GM12801 (cell line): ENCODE results near the gene PRTFDC1.

Source experiments
- CTCF ChIP-seq: IDR thresholded peaks from one replicate; pipeline ENCODE4 v1.5.1; 2011; ENCODE audit warnings: control low read depth; ENCODE audit not compliant: insufficient read length; ENCODE audit errors: extremely low read depth

PRTFDC1 gene

GRCh38 chr10:24935504-24936292 is 16.7 kb downstream of the PRTFDC1 start:
- no peak for TF ChIP-seq CTCF

GRCh38 chr10:24931236-24931635 is 21.2 kb downstream of the PRTFDC1 start:
- TF ChIP-seq CTCF, result no peak

- no peak for TF ChIP-seq CTCF
Measured at GRCh38 chr10:24930427-24930826, 22.0 kb downstream of the PRTFDC1 start.

GRCh38 chr10:24929904-24930303 is 22.5 kb downstream of the PRTFDC1 start:
- no peak for TF ChIP-seq CTCF

GRCh38 chr10:24929056-24929544 is 23.3 kb downstream of the PRTFDC1 start:
- no peak for TF ChIP-seq CTCF

- TF ChIP-seq CTCF, result no peak
Measured at GRCh38 chr10:24928163-24928562, 24.2 kb downstream of the PRTFDC1 start.

GRCh38 chr10:24926557-24926956 is 25.8 kb downstream of the PRTFDC1 start:
- TF ChIP-seq CTCF, result no peak
